GM23338 (cell line): ENCODE results near the gene ALOX15B. TPM values are rescaled to one million over a fixed set of nuclear protein-coding genes. Genes with fewer than 3 reads are reported as not detected.

ENCODE experiments used
- ATAC-seq: fragments of 200-7000 bp; cut with Tn5 transposase; 3 replicates; pipeline ENCODE4 v1.9.1; 2020
- DNase-seq: peaks from one replicate; pipeline ENCODE4 v3.0.0-alpha.2; 2015; ENCODE audit warnings: low spot score
- H2AFZ ChIP-seq: fragments of 200-600 bp; sonication (generic); 2 replicates; pipeline ENCODE4 v1.8.0; 2016; ENCODE audit warnings: antibody characterized with exemption, mild to moderate bottlenecking, moderate library complexity
- H3F3A ChIP-seq: fragments of 200-600 bp; sonication (generic); replicated peaks from 2 replicates; pipeline ENCODE4 v1.8.0; 2017; ENCODE audit warnings: antibody characterized with exemption, mixed run types, low read depth
- H3K27ac ChIP-seq: fragments of 200-600 bp; sonication (generic); 2 replicates; pipeline ENCODE4 v1.6.1; 2016; ENCODE audit warnings: low read depth
- H3K27me3 ChIP-seq: fragments of 200-600 bp; sonication (generic); 2 replicates; pipeline ENCODE4 v1.8.0; 2016; ENCODE audit warnings: mild to moderate bottlenecking, mixed run types, moderate library complexity; ENCODE audit not compliant: insufficient read depth
- H3K36me3 ChIP-seq: fragments of 200-600 bp; sonication (generic); 2 replicates; pipeline ENCODE4 v1.8.0; 2016; ENCODE audit warnings: mild to moderate bottlenecking; ENCODE audit not compliant: insufficient read depth
- H3K4me1 ChIP-seq: fragments of 200-600 bp; sonication (generic); 2 replicates; pipeline ENCODE4 v1.8.0; 2016; ENCODE audit warnings: mild to moderate bottlenecking, moderate library complexity; ENCODE audit not compliant: insufficient read depth
- H3K4me2 ChIP-seq: fragments of 200-600 bp; sonication (generic); 2 replicates; pipeline ENCODE4 v1.7.1; 2017; ENCODE audit warnings: mixed run types
- H3K4me3 ChIP-seq: fragments of 200-600 bp; sonication (generic); 2 replicates; pipeline ENCODE4 v1.6.1; 2016; ENCODE audit warnings: mixed run types
- H3K79me2 ChIP-seq: fragments of 200-600 bp; sonication (generic); replicated peaks from 2 replicates; pipeline ENCODE4 v1.8.0; 2017; ENCODE audit warnings: mild to moderate bottlenecking; ENCODE audit not compliant: insufficient read depth
- H3K9me2 ChIP-seq: fragments of 200-600 bp; sonication (generic); 2 replicates; pipeline ENCODE4 v1.8.0; 2017; ENCODE audit not compliant: insufficient read depth
- H4K20me1 ChIP-seq: fragments of 200-600 bp; sonication (generic); replicated peaks from 2 replicates; pipeline ENCODE4 v1.8.0; 2017; ENCODE audit warnings: mild to moderate bottlenecking; ENCODE audit not compliant: insufficient read depth
- H3K27ac Mint-ChIP-seq: 2 replicates; pipeline ENCODE4 v1.8.0; 2020; ENCODE audit warnings: inconsistent platforms, mild to moderate bottlenecking, moderate library complexity, mixed read lengths
- H3K27me3 Mint-ChIP-seq: 3 replicates; pipeline ENCODE4 v1.8.0; 2022; ENCODE audit warnings: low read depth, mild to moderate bottlenecking, moderate library complexity, mixed read lengths, inconsistent platforms; ENCODE audit not compliant: insufficient read depth, poor library complexity
- H3K36me3 Mint-ChIP-seq: 3 replicates; pipeline ENCODE4 v1.8.0; 2021; ENCODE audit warnings: low read depth, mild to moderate bottlenecking, inconsistent platforms, moderate library complexity, mixed read lengths
- H3K4me1 Mint-ChIP-seq: 3 replicates; pipeline ENCODE4 v1.8.0; 2020; ENCODE audit warnings: mild to moderate bottlenecking, inconsistent platforms, mixed read lengths
- H3K4me3 Mint-ChIP-seq: 3 replicates; pipeline ENCODE4 v1.8.0; 2021; ENCODE audit warnings: moderate library complexity, mild to moderate bottlenecking, inconsistent platforms, mixed read lengths
- H3K9me3 Mint-ChIP-seq: 3 replicates; pipeline ENCODE4 v1.8.0; 2020; ENCODE audit warnings: moderate library complexity, mild to moderate bottlenecking, inconsistent platforms, mixed read lengths
- CREB1 ChIP-seq: fragments of 250-450 bp; sonication (Bioruptor Pico); IDR thresholded peaks from 2 replicates; pipeline ENCODE4 v1.5.0; 2020; ENCODE audit warnings: low read depth, mild to moderate bottlenecking, moderate library complexity
- EZH2 ChIP-seq: fragments of 200-600 bp; sonication (generic); IDR thresholded peaks from one replicate; pipeline ENCODE4 v1.8.0; 2017; ENCODE audit warnings: antibody characterized with exemption, mild to moderate bottlenecking, low read depth; ENCODE audit not compliant: unreplicated experiment
- EZH2phosphoT487 ChIP-seq: fragments of 200-600 bp; sonication (generic); IDR thresholded peaks from one replicate; pipeline ENCODE4 v1.8.1; 2018; ENCODE audit warnings: antibody characterized with exemption; ENCODE audit not compliant: unreplicated experiment
- JUNB ChIP-seq: IDR thresholded peaks from one replicate; pipeline ENCODE4 v1.6.1; 2016; ENCODE audit warnings: antibody characterized with exemption; ENCODE audit not compliant: unreplicated experiment
- NANOG ChIP-seq: IDR thresholded peaks from 2 replicates; pipeline ENCODE4 v1.6.1; 2016; ENCODE audit warnings: antibody characterized with exemption, borderline replicate concordance
- POLR2AphosphoS5 ChIP-seq: IDR thresholded peaks from 2 replicates; pipeline ENCODE4 v1.6.1; 2016; ENCODE audit warnings: antibody characterized with exemption, low read depth
- STAT1 ChIP-seq: IDR thresholded peaks from one replicate; pipeline ENCODE4 v1.6.1; 2016; ENCODE audit warnings: antibody characterized with exemption; ENCODE audit not compliant: unreplicated experiment
- ZNF114 ChIP-seq: fragments of 250-450 bp; sonication (Bioruptor Pico); IDR thresholded peaks from 2 replicates; pipeline ENCODE4 v1.5.0; 2020; ENCODE audit warnings: mild to moderate bottlenecking, moderate library complexity
- ZNF331 ChIP-seq: fragments of 250-450 bp; sonication (Bioruptor Pico); IDR thresholded peaks from 2 replicates; pipeline ENCODE4 v1.5.0; 2020; ENCODE audit warnings: low read depth, mild to moderate bottlenecking, moderate library complexity
- polyA plus RNA-seq: library from polyadenylated mRNA; unstranded; fragments of >200 nt; fragmentation: Nextera tagmentation; extraction: Ambion mirVana; gene quantifications from 2 replicates; pipeline ENCODE4 v1.2.1, GENCODE V29; 2016
- total RNA-seq: library from RNA; depleted of rRNA; stranded (reverse); fragments of >200 nt; shearing (Covaris generic); gene quantifications from 2 replicates; pipeline ENCODE4 v1.2.3, GENCODE V29; 2014
- TF ChIP-seq, protein P1 (sequence below), 2 experiments: fragments of 200-600 bp in 1 of 2; sonication (generic) in 1 of 2; conservative IDR thresholded peaks; 2 replicates each; pipeline versions ENCODE4 v1.5.1 to v1.6.1; 2016 to 2017; ENCODE audit warnings: antibody characterized with exemption in 2 of 2, low read depth in 2 of 2, mild to moderate bottlenecking in 2 of 2, moderate library complexity in 1 of 2
- TF ChIP-seq, protein P2 (sequence below): fragments of 250-450 bp; sonication (Bioruptor Pico); IDR thresholded peaks from 2 replicates; pipeline ENCODE4 v1.5.0; 2020; ENCODE audit warnings: mild to moderate bottlenecking, moderate library complexity
- TF ChIP-seq, protein P3 (sequence below): IDR thresholded peaks from 2 replicates; pipeline ENCODE4 v1.6.1; 2016; ENCODE audit warnings: antibody characterized with exemption
- TF ChIP-seq, protein P4 (sequence below): IDR thresholded peaks from one replicate; pipeline ENCODE4 v1.6.1; 2018; ENCODE audit warnings: antibody characterized with exemption; ENCODE audit not compliant: unreplicated experiment

The ALOX15B gene
- total and polyA plus RNA-seq, 2 experiments from 2014 or later: 0.42 to 0.45 TPM

DNA sequence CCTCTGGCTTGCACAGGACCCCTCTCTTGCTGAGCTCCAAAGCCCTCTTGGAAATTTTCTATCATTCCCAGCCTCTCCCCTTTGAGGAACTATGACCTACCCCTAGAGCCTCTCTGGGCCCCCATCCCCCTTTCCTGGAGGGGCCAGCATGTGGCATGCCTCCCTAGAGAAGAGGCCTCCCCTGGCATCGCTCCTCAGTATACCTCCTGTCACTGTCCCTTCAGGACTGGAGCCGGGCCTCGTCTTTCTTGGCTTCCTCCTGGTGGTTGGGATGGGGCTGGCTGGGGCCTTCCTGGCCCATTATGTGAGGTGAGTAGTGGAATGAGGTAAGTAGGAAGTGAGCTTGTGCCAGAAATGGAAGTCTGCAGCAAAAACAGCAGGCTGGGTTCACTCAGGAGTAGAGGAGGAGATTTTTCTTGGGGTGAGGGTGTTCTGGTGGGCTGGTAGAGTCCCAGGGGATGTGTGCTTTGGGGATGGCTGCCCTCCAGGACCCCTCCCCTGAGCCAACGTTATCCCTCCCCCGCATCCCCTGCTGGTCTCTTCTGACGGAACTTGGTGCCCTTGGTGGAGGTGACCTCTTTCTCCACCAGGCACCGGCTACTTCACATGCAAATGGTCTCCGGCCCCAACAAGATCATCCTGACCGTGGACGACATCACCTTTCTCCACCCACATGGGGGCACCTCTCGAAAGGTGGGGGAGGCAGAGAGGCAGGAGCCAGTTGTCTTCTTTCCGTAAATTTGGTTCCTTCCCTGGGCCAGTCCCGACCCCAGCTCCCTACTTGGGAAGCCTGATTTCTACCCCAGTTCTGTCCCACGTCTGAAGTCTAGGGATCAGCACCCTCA, 31.8 kb upstream of the ALOX15B start:
- Histone ChIP-seq H3K79me2 (no peaks in the 10 kb centered on the region), H3K27ac (no peak overlapping the region), H3K4me2 (no peak overlapping the region), H3K4me3 (no peak overlapping the region), H3K4me1 (peaks cover 7% of the 10 kb centered on the region; the same call in 1 of the 2 replicates), H2AFZ (no peak overlapping the region), H3K36me3 (no peaks in the 10 kb centered on the region), H3F3A (no peaks in the 10 kb centered on the region), H4K20me1 (no peaks in the 10 kb centered on the region), H3K9me2 (no peaks in the 10 kb centered on the region), H3K27me3 (peaks cover 42% of the 10 kb centered on the region)
- Mint-ChIP-seq H3K36me3 (no peaks in the 10 kb centered on the region; the same call in 2 of the 3 replicates), H3K27ac (no peak overlapping the region), H3K4me3 (no peak overlapping the region), H3K4me1 (peaks cover 15% of the 10 kb centered on the region), H3K9me3 (peaks cover 3% of the 10 kb centered on the region; the same call in 1 of the 3 replicates), H3K27me3 (peaks cover 29% of the 10 kb centered on the region)
- ATAC-seq (no peak), DNase-seq (peak; percentile 17)
- no peak for TF ChIP-seq STAT1
- TF ChIP-seq, protein P1, sequence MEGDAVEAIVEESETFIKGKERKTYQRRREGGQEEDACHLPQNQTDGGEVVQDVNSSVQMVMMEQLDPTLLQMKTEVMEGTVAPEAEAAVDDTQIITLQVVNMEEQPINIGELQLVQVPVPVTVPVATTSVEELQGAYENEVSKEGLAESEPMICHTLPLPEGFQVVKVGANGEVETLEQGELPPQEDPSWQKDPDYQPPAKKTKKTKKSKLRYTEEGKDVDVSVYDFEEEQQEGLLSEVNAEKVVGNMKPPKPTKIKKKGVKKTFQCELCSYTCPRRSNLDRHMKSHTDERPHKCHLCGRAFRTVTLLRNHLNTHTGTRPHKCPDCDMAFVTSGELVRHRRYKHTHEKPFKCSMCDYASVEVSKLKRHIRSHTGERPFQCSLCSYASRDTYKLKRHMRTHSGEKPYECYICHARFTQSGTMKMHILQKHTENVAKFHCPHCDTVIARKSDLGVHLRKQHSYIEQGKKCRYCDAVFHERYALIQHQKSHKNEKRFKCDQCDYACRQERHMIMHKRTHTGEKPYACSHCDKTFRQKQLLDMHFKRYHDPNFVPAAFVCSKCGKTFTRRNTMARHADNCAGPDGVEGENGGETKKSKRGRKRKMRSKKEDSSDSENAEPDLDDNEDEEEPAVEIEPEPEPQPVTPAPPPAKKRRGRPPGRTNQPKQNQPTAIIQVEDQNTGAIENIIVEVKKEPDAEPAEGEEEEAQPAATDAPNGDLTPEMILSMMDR (conservative IDR thresholded peaks at IDR 0.05; ENCODE audit: low read depth in 2 of 2): no peak
- TF ChIP-seq, protein P2, sequence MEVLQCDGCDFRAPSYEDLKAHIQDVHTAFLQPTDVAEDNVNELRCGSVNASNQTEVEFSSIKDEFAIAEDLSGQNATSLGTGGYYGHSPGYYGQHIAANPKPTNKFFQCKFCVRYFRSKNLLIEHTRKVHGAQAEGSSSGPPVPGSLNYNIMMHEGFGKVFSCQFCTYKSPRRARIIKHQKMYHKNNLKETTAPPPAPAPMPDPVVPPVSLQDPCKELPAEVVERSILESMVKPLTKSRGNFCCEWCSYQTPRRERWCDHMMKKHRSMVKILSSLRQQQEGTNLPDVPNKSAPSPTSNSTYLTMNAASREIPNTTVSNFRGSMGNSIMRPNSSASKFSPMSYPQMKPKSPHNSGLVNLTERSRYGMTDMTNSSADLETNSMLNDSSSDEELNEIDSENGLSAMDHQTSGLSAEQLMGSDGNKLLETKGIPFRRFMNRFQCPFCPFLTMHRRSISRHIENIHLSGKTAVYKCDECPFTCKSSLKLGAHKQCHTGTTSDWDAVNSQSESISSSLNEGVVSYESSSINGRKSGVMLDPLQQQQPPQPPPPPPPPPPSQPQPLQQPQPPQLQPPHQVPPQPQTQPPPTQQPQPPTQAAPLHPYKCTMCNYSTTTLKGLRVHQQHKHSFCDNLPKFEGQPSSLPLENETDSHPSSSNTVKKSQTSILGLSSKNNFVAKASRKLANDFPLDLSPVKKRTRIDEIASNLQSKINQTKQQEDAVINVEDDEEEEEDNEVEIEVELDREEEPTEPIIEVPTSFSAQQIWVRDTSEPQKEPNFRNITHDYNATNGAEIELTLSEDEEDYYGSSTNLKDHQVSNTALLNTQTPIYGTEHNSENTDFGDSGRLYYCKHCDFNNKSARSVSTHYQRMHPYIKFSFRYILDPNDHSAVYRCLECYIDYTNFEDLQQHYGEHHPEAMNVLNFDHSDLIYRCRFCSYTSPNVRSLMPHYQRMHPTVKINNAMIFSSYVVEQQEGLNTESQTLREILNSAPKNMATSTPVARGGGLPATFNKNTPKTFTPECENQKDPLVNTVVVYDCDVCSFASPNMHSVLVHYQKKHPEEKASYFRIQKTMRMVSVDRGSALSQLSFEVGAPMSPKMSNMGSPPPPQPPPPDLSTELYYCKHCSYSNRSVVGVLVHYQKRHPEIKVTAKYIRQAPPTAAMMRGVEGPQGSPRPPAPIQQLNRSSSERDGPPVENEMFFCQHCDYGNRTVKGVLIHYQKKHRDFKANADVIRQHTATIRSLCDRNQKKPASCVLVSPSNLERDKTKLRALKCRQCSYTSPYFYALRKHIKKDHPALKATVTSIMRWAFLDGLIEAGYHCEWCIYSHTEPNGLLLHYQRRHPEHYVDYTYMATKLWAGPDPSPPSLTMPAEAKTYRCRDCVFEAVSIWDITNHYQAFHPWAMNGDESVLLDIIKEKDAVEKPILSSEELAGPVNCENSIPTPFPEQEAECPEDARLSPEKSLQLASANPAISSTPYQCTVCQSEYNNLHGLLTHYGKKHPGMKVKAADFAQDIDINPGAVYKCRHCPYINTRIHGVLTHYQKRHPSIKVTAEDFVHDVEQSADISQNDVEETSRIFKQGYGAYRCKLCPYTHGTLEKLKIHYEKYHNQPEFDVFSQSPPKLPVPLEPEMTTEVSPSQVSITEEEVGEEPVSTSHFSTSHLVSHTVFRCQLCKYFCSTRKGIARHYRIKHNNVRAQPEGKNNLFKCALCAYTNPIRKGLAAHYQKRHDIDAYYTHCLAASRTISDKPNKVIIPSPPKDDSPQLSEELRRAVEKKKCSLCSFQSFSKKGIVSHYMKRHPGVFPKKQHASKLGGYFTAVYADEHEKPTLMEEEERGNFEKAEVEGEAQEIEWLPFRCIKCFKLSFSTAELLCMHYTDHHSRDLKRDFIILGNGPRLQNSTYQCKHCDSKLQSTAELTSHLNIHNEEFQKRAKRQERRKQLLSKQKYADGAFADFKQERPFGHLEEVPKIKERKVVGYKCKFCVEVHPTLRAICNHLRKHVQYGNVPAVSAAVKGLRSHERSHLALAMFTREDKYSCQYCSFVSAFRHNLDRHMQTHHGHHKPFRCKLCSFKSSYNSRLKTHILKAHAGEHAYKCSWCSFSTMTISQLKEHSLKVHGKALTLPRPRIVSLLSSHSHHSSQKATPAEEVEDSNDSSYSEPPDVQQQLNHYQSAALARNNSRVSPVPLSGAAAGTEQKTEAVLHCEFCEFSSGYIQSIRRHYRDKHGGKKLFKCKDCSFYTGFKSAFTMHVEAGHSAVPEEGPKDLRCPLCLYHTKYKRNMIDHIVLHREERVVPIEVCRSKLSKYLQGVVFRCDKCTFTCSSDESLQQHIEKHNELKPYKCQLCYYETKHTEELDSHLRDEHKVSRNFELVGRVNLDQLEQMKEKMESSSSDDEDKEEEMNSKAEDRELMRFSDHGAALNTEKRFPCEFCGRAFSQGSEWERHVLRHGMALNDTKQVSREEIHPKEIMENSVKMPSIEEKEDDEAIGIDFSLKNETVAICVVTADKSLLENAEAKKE (CRISPR knock-in tag): no peak
- TF ChIP-seq CREB1 (CRISPR knock-in tag): no peak
- no peak for TF ChIP-seq ZNF331
- TF ChIP-seq EZH2phosphoT487: no peak
- no peak for TF ChIP-seq NANOG
- no peak for TF ChIP-seq ZNF114 (CRISPR knock-in tag)
- no peak for TF ChIP-seq JUNB
- TF ChIP-seq, protein P3, sequence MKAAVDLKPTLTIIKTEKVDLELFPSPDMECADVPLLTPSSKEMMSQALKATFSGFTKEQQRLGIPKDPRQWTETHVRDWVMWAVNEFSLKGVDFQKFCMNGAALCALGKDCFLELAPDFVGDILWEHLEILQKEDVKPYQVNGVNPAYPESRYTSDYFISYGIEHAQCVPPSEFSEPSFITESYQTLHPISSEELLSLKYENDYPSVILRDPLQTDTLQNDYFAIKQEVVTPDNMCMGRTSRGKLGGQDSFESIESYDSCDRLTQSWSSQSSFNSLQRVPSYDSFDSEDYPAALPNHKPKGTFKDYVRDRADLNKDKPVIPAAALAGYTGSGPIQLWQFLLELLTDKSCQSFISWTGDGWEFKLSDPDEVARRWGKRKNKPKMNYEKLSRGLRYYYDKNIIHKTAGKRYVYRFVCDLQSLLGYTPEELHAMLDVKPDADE: no peak
- TF ChIP-seq POLR2AphosphoS5: no peak
- no peak for TF ChIP-seq EZH2
- TF ChIP-seq, protein P4, sequence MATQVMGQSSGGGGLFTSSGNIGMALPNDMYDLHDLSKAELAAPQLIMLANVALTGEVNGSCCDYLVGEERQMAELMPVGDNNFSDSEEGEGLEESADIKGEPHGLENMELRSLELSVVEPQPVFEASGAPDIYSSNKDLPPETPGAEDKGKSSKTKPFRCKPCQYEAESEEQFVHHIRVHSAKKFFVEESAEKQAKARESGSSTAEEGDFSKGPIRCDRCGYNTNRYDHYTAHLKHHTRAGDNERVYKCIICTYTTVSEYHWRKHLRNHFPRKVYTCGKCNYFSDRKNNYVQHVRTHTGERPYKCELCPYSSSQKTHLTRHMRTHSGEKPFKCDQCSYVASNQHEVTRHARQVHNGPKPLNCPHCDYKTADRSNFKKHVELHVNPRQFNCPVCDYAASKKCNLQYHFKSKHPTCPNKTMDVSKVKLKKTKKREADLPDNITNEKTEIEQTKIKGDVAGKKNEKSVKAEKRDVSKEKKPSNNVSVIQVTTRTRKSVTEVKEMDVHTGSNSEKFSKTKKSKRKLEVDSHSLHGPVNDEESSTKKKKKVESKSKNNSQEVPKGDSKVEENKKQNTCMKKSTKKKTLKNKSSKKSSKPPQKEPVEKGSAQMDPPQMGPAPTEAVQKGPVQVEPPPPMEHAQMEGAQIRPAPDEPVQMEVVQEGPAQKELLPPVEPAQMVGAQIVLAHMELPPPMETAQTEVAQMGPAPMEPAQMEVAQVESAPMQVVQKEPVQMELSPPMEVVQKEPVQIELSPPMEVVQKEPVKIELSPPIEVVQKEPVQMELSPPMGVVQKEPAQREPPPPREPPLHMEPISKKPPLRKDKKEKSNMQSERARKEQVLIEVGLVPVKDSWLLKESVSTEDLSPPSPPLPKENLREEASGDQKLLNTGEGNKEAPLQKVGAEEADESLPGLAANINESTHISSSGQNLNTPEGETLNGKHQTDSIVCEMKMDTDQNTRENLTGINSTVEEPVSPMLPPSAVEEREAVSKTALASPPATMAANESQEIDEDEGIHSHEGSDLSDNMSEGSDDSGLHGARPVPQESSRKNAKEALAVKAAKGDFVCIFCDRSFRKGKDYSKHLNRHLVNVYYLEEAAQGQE: no peak
